Lower leg skin (tissue), 3 donors: ENCODE data around the gene PKD2.

Experiments used
- CTCF ChIP-seq, 3 donors: fragments of 450-650 bp; IDR thresholded peaks; one replicate each; pipeline ENCODE4 v1.5.1; 2016; ENCODE audit warnings: antibody characterized with exemption in 3 of 3, mild to moderate bottlenecking in 3 of 3, moderate library complexity in 2 of 3
- POLR2A ChIP-seq, 2 donors: fragments of 450-650 bp; IDR thresholded peaks; one replicate each; pipeline ENCODE4 v1.6.1; 2016 to 2017; ENCODE audit warnings: antibody characterized with exemption in 2 of 2, mild to moderate bottlenecking in 1 of 2, moderate library complexity in 1 of 2

- TF ChIP-seq CTCF (IDR thresholded peaks at IDR 0.05) = no peak
- no peak for TF ChIP-seq POLR2A (IDR thresholded peaks at IDR 0.05)
These were observed 101.9 kb downstream of the PKD2 start for GRCh38 chr4:88109123-88109881.
